Choroid plexus epithelial cell (primary cell): ENCODE data around the gene EIF4EBP3.
A peak's percentile ranks its signal among the peaks of the same experiment; 100 is the strongest.

ENCODE experiments used
- DNase-seq: peaks from one replicate; pipeline ENCODE4 v3.0.0-alpha.2; 2010; ENCODE audit warnings: low read depth
- H3K4me3 ChIP-seq: 2 replicates; pipeline ENCODE4 v1.5.1; 2011; ENCODE audit warnings: low read depth, mild to moderate bottlenecking, control low read depth, low read length, moderate library complexity
- TF ChIP-seq, protein P1 (sequence below): conservative IDR thresholded peaks from 2 replicates; pipeline ENCODE4 v1.5.1; 2011; ENCODE audit warnings: low read depth, mild to moderate bottlenecking, control low read depth, inconsistent platforms, low read length, moderate library complexity

Gene EIF4EBP3

DNA sequence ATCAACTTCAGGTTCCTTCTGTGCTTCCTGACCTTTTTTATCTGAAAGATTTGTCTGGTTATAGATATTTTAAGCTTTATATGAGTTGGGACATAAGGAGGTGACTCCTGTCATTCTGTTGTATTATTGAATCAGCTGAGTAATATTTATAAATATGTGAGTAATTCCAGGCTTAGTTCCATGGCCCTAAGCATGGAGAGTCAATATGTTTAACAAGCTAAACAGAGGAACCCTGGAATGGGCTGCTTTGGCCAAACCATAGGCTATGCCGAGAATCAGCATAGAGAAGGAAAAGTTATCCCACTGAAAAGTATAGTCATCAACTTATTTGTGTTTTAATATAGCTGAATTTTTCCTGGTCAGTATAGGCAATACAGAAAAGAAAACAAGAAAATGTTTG is 7.2 kb upstream of the EIF4EBP3 start:
- TF ChIP-seq, protein P1, sequence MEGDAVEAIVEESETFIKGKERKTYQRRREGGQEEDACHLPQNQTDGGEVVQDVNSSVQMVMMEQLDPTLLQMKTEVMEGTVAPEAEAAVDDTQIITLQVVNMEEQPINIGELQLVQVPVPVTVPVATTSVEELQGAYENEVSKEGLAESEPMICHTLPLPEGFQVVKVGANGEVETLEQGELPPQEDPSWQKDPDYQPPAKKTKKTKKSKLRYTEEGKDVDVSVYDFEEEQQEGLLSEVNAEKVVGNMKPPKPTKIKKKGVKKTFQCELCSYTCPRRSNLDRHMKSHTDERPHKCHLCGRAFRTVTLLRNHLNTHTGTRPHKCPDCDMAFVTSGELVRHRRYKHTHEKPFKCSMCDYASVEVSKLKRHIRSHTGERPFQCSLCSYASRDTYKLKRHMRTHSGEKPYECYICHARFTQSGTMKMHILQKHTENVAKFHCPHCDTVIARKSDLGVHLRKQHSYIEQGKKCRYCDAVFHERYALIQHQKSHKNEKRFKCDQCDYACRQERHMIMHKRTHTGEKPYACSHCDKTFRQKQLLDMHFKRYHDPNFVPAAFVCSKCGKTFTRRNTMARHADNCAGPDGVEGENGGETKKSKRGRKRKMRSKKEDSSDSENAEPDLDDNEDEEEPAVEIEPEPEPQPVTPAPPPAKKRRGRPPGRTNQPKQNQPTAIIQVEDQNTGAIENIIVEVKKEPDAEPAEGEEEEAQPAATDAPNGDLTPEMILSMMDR, result no peak
- no peak for DNase-seq
- H3K4me3 ChIP-seq, result no peak overlapping the region

DNA sequence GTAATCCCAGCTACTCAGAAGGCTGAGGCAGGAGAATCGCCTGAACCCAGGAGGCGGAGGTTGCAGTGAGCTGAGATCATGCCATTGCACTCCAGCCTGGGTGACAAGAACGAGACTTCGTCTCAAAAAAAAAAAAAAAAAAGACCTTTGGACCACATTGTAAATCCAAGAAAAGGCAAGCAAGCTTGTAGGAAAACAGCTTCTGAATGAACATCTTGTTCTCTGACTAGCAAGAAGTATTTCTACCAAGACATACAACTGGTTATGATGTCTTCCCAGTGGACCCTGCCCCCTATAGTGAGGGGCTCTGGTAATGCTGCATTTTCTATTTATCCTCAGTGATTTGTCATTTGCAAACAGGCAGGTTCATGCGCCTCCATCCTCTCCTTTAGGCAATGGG is 4.5 kb upstream of the EIF4EBP3 start:
- no peak for DNase-seq
- H3K4me3 ChIP-seq, result no peak overlapping the region
- TF ChIP-seq, protein P1, result no peak

DNA sequence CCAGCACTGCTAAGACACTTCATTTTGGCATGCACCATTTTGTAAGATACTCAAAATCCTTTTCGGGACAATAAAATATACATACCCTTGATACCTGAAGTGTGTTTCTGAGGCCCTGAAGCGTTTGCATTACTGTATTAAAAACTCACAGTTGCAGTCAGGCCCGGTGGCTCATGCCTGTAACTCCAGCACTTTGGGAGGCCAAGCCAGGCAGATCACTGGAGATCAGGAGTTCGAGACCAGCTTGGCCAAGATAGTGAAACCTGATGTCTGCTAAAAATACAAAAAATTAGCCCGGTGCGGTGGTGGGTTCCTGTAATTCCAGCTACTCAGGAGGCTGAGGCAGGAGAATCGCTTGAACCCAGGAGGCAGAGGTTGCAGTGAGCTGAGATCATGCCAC is 2.5 kb upstream of the EIF4EBP3 start:
- H3K4me3 ChIP-seq, result no peak overlapping the region
- DNase-seq, result no peak
- TF ChIP-seq, protein P1, result no peak

- TF ChIP-seq, protein P1, result no peak
Observed at GRCh38 chr5:140545606-140546005, 1.9 kb upstream of the EIF4EBP3 start.

DNA sequence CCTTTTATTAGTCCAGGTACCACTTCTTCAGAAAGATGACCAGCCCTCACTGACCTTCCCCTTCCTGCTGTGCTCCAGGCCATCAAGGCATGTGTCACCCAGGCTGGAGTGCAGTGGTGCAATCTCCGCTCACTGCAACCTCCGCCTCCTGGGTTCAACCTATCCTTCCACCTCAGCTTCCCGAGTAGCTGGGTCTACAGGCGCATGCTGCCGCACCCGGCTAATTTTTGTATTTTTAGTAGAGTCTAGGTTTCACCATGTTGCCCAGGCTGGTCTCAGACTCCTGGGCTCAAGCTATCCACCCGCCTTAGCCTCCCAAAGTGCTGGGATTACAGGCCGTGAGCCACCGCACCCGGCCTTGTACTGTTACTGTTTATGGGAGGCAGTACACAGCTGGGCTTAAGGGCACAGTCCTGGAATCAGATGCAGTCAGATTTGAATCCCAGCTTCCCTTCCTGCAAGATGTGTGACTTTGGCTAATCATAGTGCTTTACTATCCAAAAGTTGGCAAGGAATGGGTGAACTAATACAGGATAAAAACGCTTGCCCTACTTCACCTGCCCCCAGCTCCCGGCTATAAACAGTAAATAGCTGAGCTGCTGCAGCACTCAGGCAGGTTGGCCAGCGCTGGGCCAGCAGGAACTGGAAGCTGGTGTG is 483 bp upstream of the EIF4EBP3 start:
- TF ChIP-seq, protein P1, result no peak
- no peak for DNase-seq
- no peak overlapping the region for H3K4me3 ChIP-seq

More at GRCh38 chr5:140545606-140546005, 1.9 kb upstream of the EIF4EBP3 start:
- no peak for DNase-seq
- H3K4me3 ChIP-seq, result no peak overlapping the region

GRCh38 chr5:140548300-140548688 is 832 bp downstream of the EIF4EBP3 start:
- H3K4me3 ChIP-seq, result peak overlapping the region; percentile 58
- TF ChIP-seq, protein P1, result no peak

GRCh38 chr5:140548791-140549190 is 1.3 kb downstream of the EIF4EBP3 start:
- TF ChIP-seq, protein P1, result no peak
- DNase-seq, result no peak
- no peak overlapping the region for H3K4me3 ChIP-seq

More at GRCh38 chr5:140548300-140548688, 832 bp downstream of the EIF4EBP3 start:
- no peak for DNase-seq
